ENCODE results near the gene TEDC2. TPM values are rescaled to one million over a fixed set of nuclear protein-coding genes. Genes with fewer than 3 reads are reported as not detected.

Gene TEDC2
- total RNA-seq, 1 experiment from 2014 or later, result 45.4 TPM

DNA sequence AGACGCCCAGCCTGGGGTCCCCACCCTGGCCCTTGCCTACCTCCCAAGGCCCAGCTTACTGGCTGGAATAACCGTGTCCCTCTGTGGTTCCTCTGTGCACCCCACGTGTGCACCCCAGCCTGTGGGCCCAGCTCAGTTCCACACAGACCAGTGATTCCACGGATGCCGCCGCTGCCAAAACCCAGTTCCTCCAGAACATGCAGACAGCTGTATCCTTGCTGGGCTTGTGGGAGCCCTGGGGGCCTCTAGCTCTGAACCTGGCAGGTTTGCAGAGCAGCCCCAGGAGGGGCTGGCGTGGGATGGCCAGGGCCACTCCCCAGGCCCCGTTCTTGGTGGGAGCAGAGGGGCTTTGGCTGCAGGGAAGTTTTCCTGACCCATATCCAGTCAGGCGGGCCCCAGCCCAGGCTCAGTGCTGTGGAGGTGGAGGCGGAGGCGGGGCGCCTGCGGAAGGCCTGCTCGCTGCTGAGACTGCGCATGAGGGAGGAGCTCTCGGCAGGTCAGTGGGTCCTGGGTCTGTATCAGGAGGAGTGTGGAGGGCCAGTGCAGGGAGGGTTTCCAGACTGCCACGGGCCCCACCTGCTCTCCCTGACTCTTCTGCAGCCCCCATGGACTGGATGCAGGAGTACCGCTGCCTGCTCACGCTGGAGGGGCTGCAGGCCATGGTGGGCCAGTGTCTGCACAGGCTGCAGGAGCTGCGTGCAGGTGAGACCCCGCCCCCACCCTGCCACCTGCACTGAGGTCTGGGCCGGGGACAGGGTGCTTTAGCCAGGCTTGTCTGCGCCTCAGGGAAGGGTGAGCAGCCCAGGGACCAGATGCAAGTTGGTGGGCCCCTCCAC is 2.3 kb downstream of the TEDC2 start:
- Histone ChIP-seq H3K79me2 (ENCODE audit: insufficient read depth, low read length) (0 out of 2 replicates have a peak, but pooled peaks cover 2% of the 10 kb centered on the region), H3K9me3 (ENCODE audit: control insufficient read depth, low read depth, low read length) (no peaks in the 10 kb centered on the region), H2BK5ac (ENCODE audit: insufficient read length, low read length) (no peak overlapping the region), H3T11ph (ENCODE audit: low read length) (no peak overlapping the region), H3K27me3 (ENCODE audit: insufficient read depth, low read length) (no peaks in the 10 kb centered on the region), H3K14ac (ENCODE audit: insufficient read depth, low read length) (no peak overlapping the region; the same call in 1 of the 2 replicates), H3K4me2 (ENCODE audit: insufficient read depth, insufficient read length, low read length) (no peak overlapping the region), H2BK15ac (ENCODE audit: low read depth, low read length) (no peak overlapping the region), H3K23ac (ENCODE audit: insufficient read length, low read depth, low read length) (no peak overlapping the region), H2BK20ac (ENCODE audit: low read depth, low read length, poor library complexity, severe bottlenecking) (no peak overlapping the region), H2BK12ac (ENCODE audit: insufficient read length, low read depth, low read length) (no peak overlapping the region), H4K91ac (ENCODE audit: insufficient read length, low read depth, low read length) (no peak overlapping the region), H4K20me1 (ENCODE audit: control insufficient read depth, insufficient read depth, insufficient read length) (no peaks in the 10 kb centered on the region), H2BK120ac (ENCODE audit: low read depth, low read length, poor library complexity, severe bottlenecking) (no peak overlapping the region), H4K8ac (replicated peaks; ENCODE audit: insufficient read length, low read depth, low read length) (no peak overlapping the region), H2AK5ac (ENCODE audit: insufficient read length, low read length) (no peak overlapping the region), H2AFZ (ENCODE audit: low read length) (no peak overlapping the region), H3K4ac (ENCODE audit: low read depth, low read length) (no peak overlapping the region), H3K23me2 (ENCODE audit: insufficient read length, low read depth, low read length, poor library complexity, severe bottlenecking) (peaks cover 11% of the 10 kb centered on the region), H3K9ac (ENCODE audit: extremely low read depth, insufficient read length, low read length) (no peak overlapping the region), H3K79me1 (ENCODE audit: insufficient read depth, low read depth, low read length, poor library complexity, severe bottlenecking) (peaks cover 7% of the 10 kb centered on the region), H3K27ac (ENCODE audit: insufficient read length, low read depth, low read length) (no peak overlapping the region), H3K4me1 (ENCODE audit: insufficient read depth, low read length) (peaks cover 2% of the 10 kb centered on the region; the same call in 1 of the 2 replicates), H3K18ac (ENCODE audit: insufficient read length, low read depth, low read length) (no peak overlapping the region), H3K56ac (ENCODE audit: insufficient read length, low read depth, low read length) (no peak overlapping the region), H4K5ac (ENCODE audit: insufficient read length, low read depth, low read length) (no peak overlapping the region)
- peaks cover 9 to 34% (median 25%) of the 10 kb centered on the region in 3 experiments; a peak in 6 of 7 replicates for H3K36me3 Mint-ChIP-seq (ENCODE audit: insufficient read depth in 1 of 3, low read depth in 3 of 3)
- TF ChIP-seq, protein P1, sequence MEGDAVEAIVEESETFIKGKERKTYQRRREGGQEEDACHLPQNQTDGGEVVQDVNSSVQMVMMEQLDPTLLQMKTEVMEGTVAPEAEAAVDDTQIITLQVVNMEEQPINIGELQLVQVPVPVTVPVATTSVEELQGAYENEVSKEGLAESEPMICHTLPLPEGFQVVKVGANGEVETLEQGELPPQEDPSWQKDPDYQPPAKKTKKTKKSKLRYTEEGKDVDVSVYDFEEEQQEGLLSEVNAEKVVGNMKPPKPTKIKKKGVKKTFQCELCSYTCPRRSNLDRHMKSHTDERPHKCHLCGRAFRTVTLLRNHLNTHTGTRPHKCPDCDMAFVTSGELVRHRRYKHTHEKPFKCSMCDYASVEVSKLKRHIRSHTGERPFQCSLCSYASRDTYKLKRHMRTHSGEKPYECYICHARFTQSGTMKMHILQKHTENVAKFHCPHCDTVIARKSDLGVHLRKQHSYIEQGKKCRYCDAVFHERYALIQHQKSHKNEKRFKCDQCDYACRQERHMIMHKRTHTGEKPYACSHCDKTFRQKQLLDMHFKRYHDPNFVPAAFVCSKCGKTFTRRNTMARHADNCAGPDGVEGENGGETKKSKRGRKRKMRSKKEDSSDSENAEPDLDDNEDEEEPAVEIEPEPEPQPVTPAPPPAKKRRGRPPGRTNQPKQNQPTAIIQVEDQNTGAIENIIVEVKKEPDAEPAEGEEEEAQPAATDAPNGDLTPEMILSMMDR (conservative IDR thresholded peaks at IDR 0.05), result no peak
- H3K4me3 Mint-ChIP-seq, result peak overlapping the region in 1 of 2 experiments; percentile 19; a peak in 1 of 5 replicates
- peaks cover 11 to 22% of the 10 kb centered on the region in 2 experiments for H3K4me1 Mint-ChIP-seq
- H3K27me3 Mint-ChIP-seq (ENCODE audit: low read depth), result no peaks in the 10 kb centered on the region; the same call in 1 of the 2 replicates
- no peak overlapping the region for H3K27ac Mint-ChIP-seq
- no CpG with 5 or more reads among the region's 23 CpGs for WGBS (ENCODE audit: extremely low coverage, insufficient read length, low lambda C conversion rate)
- no peak for DNase-seq
- no peaks in the 10 kb centered on the region for H3K9me3 Mint-ChIP-seq

Data from H9 (cell line).